Gastroesophageal sphincter (tissue), 4 donors: Measurements from ENCODE around the gene SYT4. TPM values are rescaled to one million over a fixed set of nuclear protein-coding genes. Genes with fewer than 3 reads are reported as not detected.
"Not testable (repeated sequence)": the region's sequence is repeated elsewhere in the genome, so short reads cannot be mapped to it uniquely, and the experiment has no call there.

Source experiments
- ATAC-seq: fragments of 150-250 bp; one replicate; pipeline ENCODE4 v1.9.1; 2016; ENCODE audit warnings: mild to moderate bottlenecking, moderate library complexity
- H3K27ac ChIP-seq, 4 donors: fragments of 200-600 bp; sonication (generic) in 3 of 4; 1 replicate in 3 of 4; 2 replicates in 1 of 4; pipeline ENCODE4 v1.5.1; 2016 to 2019
- H3K27me3 ChIP-seq: fragments of 200-600 bp; sonication (generic); one replicate; pipeline ENCODE4 v1.5.1; 2019
- H3K36me3 ChIP-seq, 2 donors: fragments of 200-600 bp; sonication (generic); one replicate each; pipeline ENCODE4 v1.5.1; 2019; ENCODE audit warnings: control low read depth in 1 of 2
- H3K4me1 ChIP-seq, 3 donors: fragments of 200-600 bp; sonication (generic); 1 replicate in 2 of 3; 2 replicates in 1 of 3; pipeline ENCODE4 v1.5.1; 2016 to 2019; ENCODE audit warnings: control low read depth in 2 of 3
- H3K4me3 ChIP-seq, 2 donors: fragments of 200-600 bp; sonication (generic); one replicate each; pipeline ENCODE4 v1.5.1; 2019; ENCODE audit warnings: mild to moderate bottlenecking in 1 of 2, moderate library complexity in 1 of 2
- H3K9me3 ChIP-seq, 3 donors: fragments of 200-600 bp; sonication (generic); one replicate each; pipeline ENCODE4 v1.5.1; 2017 to 2019; ENCODE audit warnings: control low read depth in 2 of 3
- EP300 ChIP-seq: sonication (generic); formaldehyde crosslinking; IDR thresholded peaks from one replicate; pipeline ENCODE4 v1.6.1; 2017; ENCODE audit warnings: antibody characterized with exemption, mild to moderate bottlenecking
- POLR2A ChIP-seq, 2 donors: fragments of 450-650 bp; IDR thresholded peaks; one replicate each; pipeline ENCODE4 v1.6.1; 2017; ENCODE audit warnings: antibody characterized with exemption in 2 of 2, mild to moderate bottlenecking in 2 of 2, moderate library complexity in 1 of 2
- POLR2AphosphoS5 ChIP-seq: sonication (generic); formaldehyde crosslinking; IDR thresholded peaks from one replicate; pipeline ENCODE4 v1.6.1; 2017; ENCODE audit warnings: antibody characterized with exemption
- WGBS, 2 donors: methylation state at CpG; one replicate each; pipeline ENCODE4 v1.1.5; 2018; ENCODE audit warnings: low coverage in 1 of 2; 5-methylcytosine and 5-hydroxymethylcytosine counted together
- total RNA-seq, 4 donors: library from RNA; depleted of rRNA; stranded (reverse); fragments of >200 nt; gene quantifications; one replicate each; pipeline ENCODE4 v1.1.0, GENCODE V29; 2016
- TF ChIP-seq, protein P1 (sequence below), 4 experiments: fragments of 200-600 bp in 2 of 4; fragments of 450-650 bp in 2 of 4; sonication (generic) in 1 of 4; IDR thresholded peaks; one replicate each; pipeline ENCODE4 v1.5.1; 2017 to 2019; ENCODE audit warnings: antibody characterized with exemption in 4 of 4, mild to moderate bottlenecking in 2 of 4, moderate library complexity in 2 of 4

The SYT4 gene
- total RNA-seq, 4 donors from 2014 or later = 0.16 to 1.3 (median 1.1) TPM; not detected in 1

DNA sequence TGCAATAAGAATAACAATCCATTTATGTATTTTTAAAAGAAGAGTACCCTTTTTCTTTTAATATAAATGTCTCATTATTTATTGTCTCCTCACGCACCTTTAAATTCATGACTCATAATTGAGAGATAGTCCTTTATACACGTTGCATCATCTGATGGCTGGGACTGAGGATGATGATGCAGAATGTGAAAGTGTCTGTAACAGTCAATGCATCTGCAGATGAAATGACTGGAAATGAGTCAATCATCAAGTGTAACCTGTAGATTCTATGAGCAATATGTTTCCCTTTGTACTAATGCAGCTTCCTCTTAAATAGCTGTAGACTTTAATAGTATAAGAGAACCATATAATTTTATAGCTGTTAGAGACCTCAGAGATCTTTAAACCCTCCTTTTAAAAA is 26.1 kb upstream of the SYT4 start:
- Histone ChIP-seq H3K27ac (no peak overlapping the region), H3K9me3 (no peaks in the 10 kb centered on the region), H3K4me1 (no peaks in the 10 kb centered on the region), H3K27me3 (no peaks in the 10 kb centered on the region), H3K4me3 (no peak overlapping the region), H3K36me3 (no peaks in the 10 kb centered on the region)
- no peak for TF ChIP-seq EP300
- no peak for TF ChIP-seq POLR2A (IDR thresholded peaks at IDR 0.05)
- TF ChIP-seq, protein P1, sequence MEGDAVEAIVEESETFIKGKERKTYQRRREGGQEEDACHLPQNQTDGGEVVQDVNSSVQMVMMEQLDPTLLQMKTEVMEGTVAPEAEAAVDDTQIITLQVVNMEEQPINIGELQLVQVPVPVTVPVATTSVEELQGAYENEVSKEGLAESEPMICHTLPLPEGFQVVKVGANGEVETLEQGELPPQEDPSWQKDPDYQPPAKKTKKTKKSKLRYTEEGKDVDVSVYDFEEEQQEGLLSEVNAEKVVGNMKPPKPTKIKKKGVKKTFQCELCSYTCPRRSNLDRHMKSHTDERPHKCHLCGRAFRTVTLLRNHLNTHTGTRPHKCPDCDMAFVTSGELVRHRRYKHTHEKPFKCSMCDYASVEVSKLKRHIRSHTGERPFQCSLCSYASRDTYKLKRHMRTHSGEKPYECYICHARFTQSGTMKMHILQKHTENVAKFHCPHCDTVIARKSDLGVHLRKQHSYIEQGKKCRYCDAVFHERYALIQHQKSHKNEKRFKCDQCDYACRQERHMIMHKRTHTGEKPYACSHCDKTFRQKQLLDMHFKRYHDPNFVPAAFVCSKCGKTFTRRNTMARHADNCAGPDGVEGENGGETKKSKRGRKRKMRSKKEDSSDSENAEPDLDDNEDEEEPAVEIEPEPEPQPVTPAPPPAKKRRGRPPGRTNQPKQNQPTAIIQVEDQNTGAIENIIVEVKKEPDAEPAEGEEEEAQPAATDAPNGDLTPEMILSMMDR (IDR thresholded peaks at IDR 0.05) = no peak
- no peak for TF ChIP-seq POLR2AphosphoS5
- no peak for ATAC-seq
- 49 to 60% methylated on average over 2 of the region's 2 CpGs for WGBS, 2 donors

DNA sequence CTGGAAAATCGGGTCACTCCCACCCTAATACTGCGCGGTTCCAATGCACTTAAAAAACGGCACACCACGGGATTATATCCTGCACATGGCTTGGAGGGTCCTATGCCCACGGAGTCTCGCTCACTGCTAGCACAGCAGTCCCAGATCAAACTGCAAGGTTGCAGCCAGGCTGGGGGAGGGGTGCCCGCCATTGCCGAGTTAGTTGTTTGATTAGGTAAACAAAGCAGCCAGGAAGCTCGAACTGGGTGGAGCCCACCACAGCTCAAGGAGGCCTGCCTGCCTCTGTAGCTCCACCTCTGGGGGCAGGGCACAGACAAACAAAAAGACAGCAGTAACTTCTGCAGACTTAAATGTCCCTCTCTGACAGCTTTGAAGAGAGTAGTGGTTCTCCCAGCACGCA is 8.9 kb upstream of the SYT4 start:
- 40% methylated on average over 1 of the region's 11 CpGs; no CpG with 5 or more reads in 1 of the 2 donors for WGBS, 2 donors
- not testable (repeated sequence) for H3K9me3 ChIP-seq, ATAC-seq

DNA sequence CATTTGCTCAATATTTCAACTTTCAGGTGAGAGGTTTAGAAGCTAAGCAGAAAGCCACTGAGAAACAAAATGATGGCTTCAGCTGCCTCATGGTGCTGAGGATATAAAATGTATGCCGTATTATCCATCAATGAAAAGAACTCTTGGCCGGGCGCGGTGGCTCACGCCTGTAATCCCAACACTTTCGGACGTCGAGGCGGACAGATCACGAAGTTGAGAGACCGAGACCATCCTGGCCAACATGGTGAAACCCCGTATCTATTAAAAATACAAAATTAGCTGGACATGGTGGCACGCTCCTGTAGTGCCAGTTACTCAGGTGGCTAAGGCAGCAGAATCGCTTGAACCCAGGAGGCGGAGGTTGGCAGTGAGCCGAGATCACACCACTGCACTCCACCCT is 6.0 kb upstream of the SYT4 start:
- H3K4me1 ChIP-seq = no peaks in the 10 kb centered on the region
- no peak for ATAC-seq
- no peak overlapping the region for H3K4me3 ChIP-seq
- 85 to 94% methylated on average over 13 of the region's 16 CpGs for WGBS, 2 donors
- no peaks in the 10 kb centered on the region for H3K36me3 ChIP-seq
- TF ChIP-seq, protein P1 (IDR thresholded peaks at IDR 0.05) = no peak
- no peak for TF ChIP-seq POLR2A (IDR thresholded peaks at IDR 0.05)
- TF ChIP-seq POLR2AphosphoS5 = no peak
- no peak for TF ChIP-seq EP300
- H3K27ac ChIP-seq = no peak overlapping the region
- H3K27me3 ChIP-seq = no peaks in the 10 kb centered on the region
- H3K9me3 ChIP-seq = no peaks in the 10 kb centered on the region

More for the DNA sequence above, 8.9 kb upstream of the SYT4 start:
- H3K36me3 ChIP-seq, H3K27me3 ChIP-seq, H3K4me3 ChIP-seq, H3K27ac ChIP-seq, H3K4me1 ChIP-seq: not testable (repeated sequence)

- Histone ChIP-seq H3K9me3 (no peaks in the 10 kb centered on the region), H3K27me3 (peaks cover 7% of the 10 kb centered on the region), H3K4me3 (no peak overlapping the region), H3K27ac (no peak overlapping the region), H3K4me1 (no peaks in the 10 kb centered on the region), H3K36me3 (no peaks in the 10 kb centered on the region)
- TF ChIP-seq EP300 (no peak), POLR2A (IDR thresholded peaks at IDR 0.05) (no peak), POLR2AphosphoS5 (no peak)
- TF ChIP-seq, protein P1 (IDR thresholded peaks at IDR 0.05) = no peak
- whole genome bisulfite sequencing, 2 donors = 1 to 2% methylated on average over 6 of the region's 6 CpGs
- ATAC-seq = no peak
Observed at GRCh38 chr18:43279015-43279744, 1.9 kb upstream of the SYT4 start.

GRCh38 chr18:43278355-43278754 is 1.1 kb upstream of the SYT4 start:
- H3K4me3 ChIP-seq = no peak overlapping the region
- H3K4me1 ChIP-seq = no peaks in the 10 kb centered on the region
- H3K27ac ChIP-seq = no peak overlapping the region
- peaks cover 14% of the 10 kb centered on the region for H3K27me3 ChIP-seq
- no peaks in the 10 kb centered on the region for H3K9me3 ChIP-seq
- TF ChIP-seq POLR2AphosphoS5 = no peak
- no peak for TF ChIP-seq EP300
- TF ChIP-seq POLR2A (IDR thresholded peaks at IDR 0.05) = no peak
- TF ChIP-seq, protein P1 (IDR thresholded peaks at IDR 0.05) = no peak
- no peak for ATAC-seq
- H3K36me3 ChIP-seq = no peaks in the 10 kb centered on the region
